Measurements from ENCODE around the gene SEMA3F. TPM values are rescaled to one million over a fixed set of nuclear protein-coding genes. Genes with fewer than 3 reads are reported as not detected.

The SEMA3F gene
- total RNA-seq, 3 donors from 2014 or later (not counting 1 experiment from before 2014, with no cell fraction given): 0.16 to 1.1 (median 0.78) TPM

GRCh38 chr3:50172626-50173220 is 17.6 kb downstream of the SEMA3F start:
- intact Hi-C loops (cut with micrococcal nuclease): no loop called here
- Histone ChIP-seq H3K36me3 (ENCODE audit: control insufficient read depth, insufficient read depth, low read length) (no peaks in the 10 kb centered on the region), H3K4me3 (ENCODE audit: low read length) (no peak overlapping the region), H3K27me3 (ENCODE audit: control insufficient read depth, insufficient read depth, low read length) (no peaks in the 10 kb centered on the region), H3K27ac (ENCODE audit: low read length) (no peak overlapping the region), H3K9me3 (ENCODE audit: control insufficient read depth, insufficient read depth, low read length) (no peaks in the 10 kb centered on the region), H3K4me1 (ENCODE audit: control insufficient read depth, insufficient read depth, low read length) (no peaks in the 10 kb centered on the region)
- Mint-ChIP-seq H3K27ac (no peak overlapping the region), H3K36me3 (no peaks in the 10 kb centered on the region), H3K9me3 (no peaks in the 10 kb centered on the region), H3K4me3 (no peak overlapping the region), H3K27me3 (ENCODE audit: low read depth in 2 of 2) (peaks cover 0 to 2% of the 10 kb centered on the region in 2 donors), H3K4me1 (peaks cover 0 to 4% of the 10 kb centered on the region in 2 donors)
- 79% methylated on average over 8 of the region's 8 CpGs for WGBS (ENCODE audit: insufficient coverage)
- DNase-seq (no peak), ATAC-seq (no peak)
- TF ChIP-seq CTCF (IDR thresholded peaks at IDR 0.05): no peak

GRCh38 chr3:50173685-50174516 is 18.8 kb downstream of the SEMA3F start:
- Mint-ChIP-seq H3K27ac (peak overlapping the region in 1 of 2 donors; percentile 56), H3K27me3 (ENCODE audit: low read depth in 2 of 2) (peaks cover 0 to 2% of the 10 kb centered on the region in 2 donors), H3K4me1 (peaks cover 0 to 4% of the 10 kb centered on the region in 2 donors), H3K9me3 (no peaks in the 10 kb centered on the region), H3K36me3 (no peaks in the 10 kb centered on the region), H3K4me3 (no peak overlapping the region)
- 77% methylated on average over 29 of the region's 29 CpGs for WGBS (ENCODE audit: insufficient coverage)
- no peaks in the 10 kb centered on the region for H3K36me3 ChIP-seq (ENCODE audit: control insufficient read depth, insufficient read depth, low read length)
- no peak for TF ChIP-seq CTCF (IDR thresholded peaks at IDR 0.05)
- ATAC-seq: no peak
- H3K27me3 ChIP-seq (ENCODE audit: control insufficient read depth, insufficient read depth, low read length): no peaks in the 10 kb centered on the region
- no peak overlapping the region for H3K27ac ChIP-seq (ENCODE audit: low read length)
- H3K9me3 ChIP-seq (ENCODE audit: control insufficient read depth, insufficient read depth, low read length): no peaks in the 10 kb centered on the region
- DNase-seq: no peak
- H3K4me1 ChIP-seq (ENCODE audit: control insufficient read depth, insufficient read depth, low read length): no peaks in the 10 kb centered on the region
- no peak overlapping the region for H3K4me3 ChIP-seq (ENCODE audit: low read length)
- intact Hi-C loops (cut with micrococcal nuclease): no loop called here

GRCh38 chr3:50174517-50174895 is 19.4 kb downstream of the SEMA3F start:
- H3K27me3 Mint-ChIP-seq (ENCODE audit: low read depth in 2 of 2): peaks cover 0 to 2% of the 10 kb centered on the region in 2 donors
- H3K27ac ChIP-seq (ENCODE audit: low read length): no peak overlapping the region
- no peaks in the 10 kb centered on the region for H3K27me3 ChIP-seq (ENCODE audit: control insufficient read depth, insufficient read depth, low read length)
- no peaks in the 10 kb centered on the region for H3K4me1 ChIP-seq (ENCODE audit: control insufficient read depth, insufficient read depth, low read length)
- no peak for ATAC-seq
- WGBS (ENCODE audit: insufficient coverage): 96% methylated on average over 7 of the region's 7 CpGs
- no peaks in the 10 kb centered on the region for H3K36me3 Mint-ChIP-seq
- H3K4me3 ChIP-seq (ENCODE audit: low read length): no peak overlapping the region
- intact Hi-C loops (cut with micrococcal nuclease): no loop called here
- no peak overlapping the region for H3K4me3 Mint-ChIP-seq
- no peak overlapping the region for H3K27ac Mint-ChIP-seq
- no peaks in the 10 kb centered on the region for H3K9me3 Mint-ChIP-seq
- DNase-seq: no peak
- no peaks in the 10 kb centered on the region for H3K36me3 ChIP-seq (ENCODE audit: control insufficient read depth, insufficient read depth, low read length)
- no peaks in the 10 kb centered on the region for H3K9me3 ChIP-seq (ENCODE audit: control insufficient read depth, insufficient read depth, low read length)
- no peak for TF ChIP-seq CTCF (IDR thresholded peaks at IDR 0.05)
- peaks cover 0 to 4% of the 10 kb centered on the region in 2 donors for H3K4me1 Mint-ChIP-seq

All from natural killer cell (primary cell).